GM23338 (cell line): ENCODE data around the gene AXIN2. TPM values are rescaled to one million over a fixed set of nuclear protein-coding genes. Genes with fewer than 3 reads are reported as not detected.

Experiments
- ATAC-seq: fragments of 200-7000 bp; cut with Tn5 transposase; 3 replicates; pipeline ENCODE4 v1.9.1; 2020
- DNase-seq: peaks from one replicate; pipeline ENCODE4 v3.0.0-alpha.2; 2015; ENCODE audit warnings: low spot score
- H2AFZ ChIP-seq: fragments of 200-600 bp; sonication (generic); 2 replicates; pipeline ENCODE4 v1.8.0; 2016; ENCODE audit warnings: antibody characterized with exemption, mild to moderate bottlenecking, moderate library complexity
- H3F3A ChIP-seq: fragments of 200-600 bp; sonication (generic); replicated peaks from 2 replicates; pipeline ENCODE4 v1.8.0; 2017; ENCODE audit warnings: antibody characterized with exemption, mixed run types, low read depth
- H3K27ac ChIP-seq: fragments of 200-600 bp; sonication (generic); 2 replicates; pipeline ENCODE4 v1.6.1; 2016; ENCODE audit warnings: low read depth
- H3K27me3 ChIP-seq: fragments of 200-600 bp; sonication (generic); 2 replicates; pipeline ENCODE4 v1.8.0; 2016; ENCODE audit warnings: mild to moderate bottlenecking, mixed run types, moderate library complexity; ENCODE audit not compliant: insufficient read depth
- H3K36me3 ChIP-seq: fragments of 200-600 bp; sonication (generic); 2 replicates; pipeline ENCODE4 v1.8.0; 2016; ENCODE audit warnings: mild to moderate bottlenecking; ENCODE audit not compliant: insufficient read depth
- H3K4me1 ChIP-seq: fragments of 200-600 bp; sonication (generic); 2 replicates; pipeline ENCODE4 v1.8.0; 2016; ENCODE audit warnings: mild to moderate bottlenecking, moderate library complexity; ENCODE audit not compliant: insufficient read depth
- H3K4me2 ChIP-seq: fragments of 200-600 bp; sonication (generic); 2 replicates; pipeline ENCODE4 v1.7.1; 2017; ENCODE audit warnings: mixed run types
- H3K4me3 ChIP-seq: fragments of 200-600 bp; sonication (generic); 2 replicates; pipeline ENCODE4 v1.6.1; 2016; ENCODE audit warnings: mixed run types
- H3K79me2 ChIP-seq: fragments of 200-600 bp; sonication (generic); replicated peaks from 2 replicates; pipeline ENCODE4 v1.8.0; 2017; ENCODE audit warnings: mild to moderate bottlenecking; ENCODE audit not compliant: insufficient read depth
- H3K9me2 ChIP-seq: fragments of 200-600 bp; sonication (generic); 2 replicates; pipeline ENCODE4 v1.8.0; 2017; ENCODE audit not compliant: insufficient read depth
- H4K20me1 ChIP-seq: fragments of 200-600 bp; sonication (generic); replicated peaks from 2 replicates; pipeline ENCODE4 v1.8.0; 2017; ENCODE audit warnings: mild to moderate bottlenecking; ENCODE audit not compliant: insufficient read depth
- H3K27ac Mint-ChIP-seq: 2 replicates; pipeline ENCODE4 v1.8.0; 2020; ENCODE audit warnings: inconsistent platforms, mild to moderate bottlenecking, moderate library complexity, mixed read lengths
- H3K27me3 Mint-ChIP-seq: 3 replicates; pipeline ENCODE4 v1.8.0; 2022; ENCODE audit warnings: low read depth, mild to moderate bottlenecking, moderate library complexity, mixed read lengths, inconsistent platforms; ENCODE audit not compliant: insufficient read depth, poor library complexity
- H3K36me3 Mint-ChIP-seq: 3 replicates; pipeline ENCODE4 v1.8.0; 2021; ENCODE audit warnings: low read depth, mild to moderate bottlenecking, inconsistent platforms, moderate library complexity, mixed read lengths
- H3K4me1 Mint-ChIP-seq: 3 replicates; pipeline ENCODE4 v1.8.0; 2020; ENCODE audit warnings: mild to moderate bottlenecking, inconsistent platforms, mixed read lengths
- H3K4me3 Mint-ChIP-seq: 3 replicates; pipeline ENCODE4 v1.8.0; 2021; ENCODE audit warnings: moderate library complexity, mild to moderate bottlenecking, inconsistent platforms, mixed read lengths
- H3K9me3 Mint-ChIP-seq: 3 replicates; pipeline ENCODE4 v1.8.0; 2020; ENCODE audit warnings: moderate library complexity, mild to moderate bottlenecking, inconsistent platforms, mixed read lengths
- CREB1 ChIP-seq: fragments of 250-450 bp; sonication (Bioruptor Pico); IDR thresholded peaks from 2 replicates; pipeline ENCODE4 v1.5.0; 2020; ENCODE audit warnings: low read depth, mild to moderate bottlenecking, moderate library complexity
- EZH2 ChIP-seq: fragments of 200-600 bp; sonication (generic); IDR thresholded peaks from one replicate; pipeline ENCODE4 v1.8.0; 2017; ENCODE audit warnings: antibody characterized with exemption, mild to moderate bottlenecking, low read depth; ENCODE audit not compliant: unreplicated experiment
- EZH2phosphoT487 ChIP-seq: fragments of 200-600 bp; sonication (generic); IDR thresholded peaks from one replicate; pipeline ENCODE4 v1.8.1; 2018; ENCODE audit warnings: antibody characterized with exemption; ENCODE audit not compliant: unreplicated experiment
- JUNB ChIP-seq: IDR thresholded peaks from one replicate; pipeline ENCODE4 v1.6.1; 2016; ENCODE audit warnings: antibody characterized with exemption; ENCODE audit not compliant: unreplicated experiment
- POLR2AphosphoS5 ChIP-seq: IDR thresholded peaks from 2 replicates; pipeline ENCODE4 v1.6.1; 2016; ENCODE audit warnings: antibody characterized with exemption, low read depth
- ZNF114 ChIP-seq: fragments of 250-450 bp; sonication (Bioruptor Pico); IDR thresholded peaks from 2 replicates; pipeline ENCODE4 v1.5.0; 2020; ENCODE audit warnings: mild to moderate bottlenecking, moderate library complexity
- ZNF331 ChIP-seq: fragments of 250-450 bp; sonication (Bioruptor Pico); IDR thresholded peaks from 2 replicates; pipeline ENCODE4 v1.5.0; 2020; ENCODE audit warnings: low read depth, mild to moderate bottlenecking, moderate library complexity
- polyA plus RNA-seq: library from polyadenylated mRNA; unstranded; fragments of >200 nt; fragmentation: Nextera tagmentation; extraction: Ambion mirVana; gene quantifications from 2 replicates; pipeline ENCODE4 v1.2.1, GENCODE V29; 2016
- total RNA-seq: library from RNA; depleted of rRNA; stranded (reverse); fragments of >200 nt; shearing (Covaris generic); gene quantifications from 2 replicates; pipeline ENCODE4 v1.2.3, GENCODE V29; 2014
- TF ChIP-seq, protein P1 (sequence below): fragments of 250-450 bp; sonication (Bioruptor Pico); IDR thresholded peaks from 2 replicates; pipeline ENCODE4 v1.5.0; 2020; ENCODE audit warnings: mild to moderate bottlenecking, moderate library complexity
- TF ChIP-seq, protein P2 (sequence below): IDR thresholded peaks from 2 replicates; pipeline ENCODE4 v1.6.1; 2016; ENCODE audit warnings: antibody characterized with exemption

The AXIN2 gene
- total and polyA plus RNA-seq, 2 experiments from 2014 or later = 8.0 to 32.7 TPM

- Mint-ChIP-seq H3K4me1 (peaks cover 39% of the 10 kb centered on the region), H3K27ac (no peak overlapping the region), H3K27me3 (peaks cover 20% of the 10 kb centered on the region), H3K36me3 (no peaks in the 10 kb centered on the region; the same call in 1 of the 3 replicates), H3K9me3 (no peaks in the 10 kb centered on the region; the same call in 2 of the 3 replicates), H3K4me3 (no peak overlapping the region)
- H3K4me2 ChIP-seq = no peak overlapping the region
- H3K27me3 ChIP-seq = peaks cover 6% of the 10 kb centered on the region; the same call in 1 of the 2 replicates
- no peak for ATAC-seq
- H4K20me1 ChIP-seq = no peaks in the 10 kb centered on the region
- H3F3A ChIP-seq = peaks cover 3% of the 10 kb centered on the region; the same call in 1 of the 2 replicates
- H3K4me1 ChIP-seq = peaks cover 29% of the 10 kb centered on the region
- H3K4me3 ChIP-seq = no peak overlapping the region
- peak overlapping the region; percentile 78 for H2AFZ ChIP-seq
- TF ChIP-seq EZH2 (no peak), ZNF114 (no peak), POLR2AphosphoS5 (no peak), CREB1 (no peak), EZH2phosphoT487 (no peak), ZNF331 (CRISPR knock-in tag) (no peak), JUNB (no peak)
- TF ChIP-seq, protein P1, sequence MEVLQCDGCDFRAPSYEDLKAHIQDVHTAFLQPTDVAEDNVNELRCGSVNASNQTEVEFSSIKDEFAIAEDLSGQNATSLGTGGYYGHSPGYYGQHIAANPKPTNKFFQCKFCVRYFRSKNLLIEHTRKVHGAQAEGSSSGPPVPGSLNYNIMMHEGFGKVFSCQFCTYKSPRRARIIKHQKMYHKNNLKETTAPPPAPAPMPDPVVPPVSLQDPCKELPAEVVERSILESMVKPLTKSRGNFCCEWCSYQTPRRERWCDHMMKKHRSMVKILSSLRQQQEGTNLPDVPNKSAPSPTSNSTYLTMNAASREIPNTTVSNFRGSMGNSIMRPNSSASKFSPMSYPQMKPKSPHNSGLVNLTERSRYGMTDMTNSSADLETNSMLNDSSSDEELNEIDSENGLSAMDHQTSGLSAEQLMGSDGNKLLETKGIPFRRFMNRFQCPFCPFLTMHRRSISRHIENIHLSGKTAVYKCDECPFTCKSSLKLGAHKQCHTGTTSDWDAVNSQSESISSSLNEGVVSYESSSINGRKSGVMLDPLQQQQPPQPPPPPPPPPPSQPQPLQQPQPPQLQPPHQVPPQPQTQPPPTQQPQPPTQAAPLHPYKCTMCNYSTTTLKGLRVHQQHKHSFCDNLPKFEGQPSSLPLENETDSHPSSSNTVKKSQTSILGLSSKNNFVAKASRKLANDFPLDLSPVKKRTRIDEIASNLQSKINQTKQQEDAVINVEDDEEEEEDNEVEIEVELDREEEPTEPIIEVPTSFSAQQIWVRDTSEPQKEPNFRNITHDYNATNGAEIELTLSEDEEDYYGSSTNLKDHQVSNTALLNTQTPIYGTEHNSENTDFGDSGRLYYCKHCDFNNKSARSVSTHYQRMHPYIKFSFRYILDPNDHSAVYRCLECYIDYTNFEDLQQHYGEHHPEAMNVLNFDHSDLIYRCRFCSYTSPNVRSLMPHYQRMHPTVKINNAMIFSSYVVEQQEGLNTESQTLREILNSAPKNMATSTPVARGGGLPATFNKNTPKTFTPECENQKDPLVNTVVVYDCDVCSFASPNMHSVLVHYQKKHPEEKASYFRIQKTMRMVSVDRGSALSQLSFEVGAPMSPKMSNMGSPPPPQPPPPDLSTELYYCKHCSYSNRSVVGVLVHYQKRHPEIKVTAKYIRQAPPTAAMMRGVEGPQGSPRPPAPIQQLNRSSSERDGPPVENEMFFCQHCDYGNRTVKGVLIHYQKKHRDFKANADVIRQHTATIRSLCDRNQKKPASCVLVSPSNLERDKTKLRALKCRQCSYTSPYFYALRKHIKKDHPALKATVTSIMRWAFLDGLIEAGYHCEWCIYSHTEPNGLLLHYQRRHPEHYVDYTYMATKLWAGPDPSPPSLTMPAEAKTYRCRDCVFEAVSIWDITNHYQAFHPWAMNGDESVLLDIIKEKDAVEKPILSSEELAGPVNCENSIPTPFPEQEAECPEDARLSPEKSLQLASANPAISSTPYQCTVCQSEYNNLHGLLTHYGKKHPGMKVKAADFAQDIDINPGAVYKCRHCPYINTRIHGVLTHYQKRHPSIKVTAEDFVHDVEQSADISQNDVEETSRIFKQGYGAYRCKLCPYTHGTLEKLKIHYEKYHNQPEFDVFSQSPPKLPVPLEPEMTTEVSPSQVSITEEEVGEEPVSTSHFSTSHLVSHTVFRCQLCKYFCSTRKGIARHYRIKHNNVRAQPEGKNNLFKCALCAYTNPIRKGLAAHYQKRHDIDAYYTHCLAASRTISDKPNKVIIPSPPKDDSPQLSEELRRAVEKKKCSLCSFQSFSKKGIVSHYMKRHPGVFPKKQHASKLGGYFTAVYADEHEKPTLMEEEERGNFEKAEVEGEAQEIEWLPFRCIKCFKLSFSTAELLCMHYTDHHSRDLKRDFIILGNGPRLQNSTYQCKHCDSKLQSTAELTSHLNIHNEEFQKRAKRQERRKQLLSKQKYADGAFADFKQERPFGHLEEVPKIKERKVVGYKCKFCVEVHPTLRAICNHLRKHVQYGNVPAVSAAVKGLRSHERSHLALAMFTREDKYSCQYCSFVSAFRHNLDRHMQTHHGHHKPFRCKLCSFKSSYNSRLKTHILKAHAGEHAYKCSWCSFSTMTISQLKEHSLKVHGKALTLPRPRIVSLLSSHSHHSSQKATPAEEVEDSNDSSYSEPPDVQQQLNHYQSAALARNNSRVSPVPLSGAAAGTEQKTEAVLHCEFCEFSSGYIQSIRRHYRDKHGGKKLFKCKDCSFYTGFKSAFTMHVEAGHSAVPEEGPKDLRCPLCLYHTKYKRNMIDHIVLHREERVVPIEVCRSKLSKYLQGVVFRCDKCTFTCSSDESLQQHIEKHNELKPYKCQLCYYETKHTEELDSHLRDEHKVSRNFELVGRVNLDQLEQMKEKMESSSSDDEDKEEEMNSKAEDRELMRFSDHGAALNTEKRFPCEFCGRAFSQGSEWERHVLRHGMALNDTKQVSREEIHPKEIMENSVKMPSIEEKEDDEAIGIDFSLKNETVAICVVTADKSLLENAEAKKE = no peak
- TF ChIP-seq, protein P2, sequence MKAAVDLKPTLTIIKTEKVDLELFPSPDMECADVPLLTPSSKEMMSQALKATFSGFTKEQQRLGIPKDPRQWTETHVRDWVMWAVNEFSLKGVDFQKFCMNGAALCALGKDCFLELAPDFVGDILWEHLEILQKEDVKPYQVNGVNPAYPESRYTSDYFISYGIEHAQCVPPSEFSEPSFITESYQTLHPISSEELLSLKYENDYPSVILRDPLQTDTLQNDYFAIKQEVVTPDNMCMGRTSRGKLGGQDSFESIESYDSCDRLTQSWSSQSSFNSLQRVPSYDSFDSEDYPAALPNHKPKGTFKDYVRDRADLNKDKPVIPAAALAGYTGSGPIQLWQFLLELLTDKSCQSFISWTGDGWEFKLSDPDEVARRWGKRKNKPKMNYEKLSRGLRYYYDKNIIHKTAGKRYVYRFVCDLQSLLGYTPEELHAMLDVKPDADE = no peak
- no peak overlapping the region for H3K27ac ChIP-seq
- no peaks in the 10 kb centered on the region for H3K79me2 ChIP-seq
- DNase-seq = no peak
- no peaks in the 10 kb centered on the region; the same call in 1 of the 2 replicates for H3K9me2 ChIP-seq
- no peaks in the 10 kb centered on the region for H3K36me3 ChIP-seq
Observed at GRCh38 chr17:65567566-65567965, 6.1 kb upstream of the AXIN2 start.
